ENCODE results near the gene HELZ. TPM values are rescaled to one million over a fixed set of nuclear protein-coding genes. Genes with fewer than 3 reads are reported as not detected.

Gene HELZ
- total and polyA plus RNA-seq, 2 of the 8 experiments (the other 6 are each of a cell fraction or from before 2014, with no cell fraction given): 10.0 to 48.7 TPM

DNA sequence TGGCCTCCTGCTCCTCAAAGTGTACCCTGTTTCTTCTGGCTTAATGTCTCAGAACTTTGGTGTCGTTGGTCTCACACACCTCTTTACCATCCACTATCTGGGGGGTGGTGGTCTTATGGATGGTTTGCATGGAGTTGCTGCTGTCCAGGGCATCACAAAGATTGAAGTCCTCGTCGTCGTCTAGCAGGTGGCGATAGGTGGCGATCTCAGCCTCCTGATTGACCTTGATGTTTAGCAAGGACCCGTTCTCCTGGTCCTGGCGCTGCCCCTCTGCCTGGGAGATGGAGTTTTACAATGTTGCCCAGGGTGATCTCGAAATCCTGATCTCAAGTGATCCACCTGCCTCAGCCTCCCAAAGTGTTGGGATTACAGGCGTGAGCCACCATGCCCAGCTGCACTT lies 31.1 kb upstream of the HELZ start (continued):
- TF ChIP-seq, protein P1, sequence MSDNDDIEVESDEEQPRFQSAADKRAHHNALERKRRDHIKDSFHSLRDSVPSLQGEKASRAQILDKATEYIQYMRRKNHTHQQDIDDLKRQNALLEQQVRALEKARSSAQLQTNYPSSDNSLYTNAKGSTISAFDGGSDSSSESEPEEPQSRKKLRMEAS (IDR thresholded peaks at IDR 0.05): peak; percentile 64
- TF ChIP-seq KDM1A (IDR thresholded peaks at IDR 0.05; ENCODE audit: borderline replicate concordance, low read length): no peak
- no peak for TF ChIP-seq BACH1 (IDR thresholded peaks at IDR 0.05; ENCODE audit: low read length)
- TF ChIP-seq, protein P2, sequence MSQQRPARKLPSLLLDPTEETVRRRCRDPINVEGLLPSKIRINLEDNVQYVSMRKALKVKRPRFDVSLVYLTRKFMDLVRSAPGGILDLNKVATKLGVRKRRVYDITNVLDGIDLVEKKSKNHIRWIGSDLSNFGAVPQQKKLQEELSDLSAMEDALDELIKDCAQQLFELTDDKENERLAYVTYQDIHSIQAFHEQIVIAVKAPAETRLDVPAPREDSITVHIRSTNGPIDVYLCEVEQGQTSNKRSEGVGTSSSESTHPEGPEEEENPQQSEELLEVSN (IDR thresholded peaks at IDR 0.05): peak; percentile 54
